ENCODE measurements around the gene AKR1E2. TPM values are rescaled to one million over a fixed set of nuclear protein-coding genes. Genes with fewer than 3 reads are reported as not detected.

AKR1E2 gene
- total RNA-seq, 1 experiment from 2014 or later, result 0.36 TPM

GRCh38 chr10:4848356-4849041, 22.5 kb downstream of the AKR1E2 start:
- POLR2A ChIA-PET (ENCODE audit: unreplicated experiment), result no interaction called here
- no peaks in the 10 kb centered on the region for H3F3A ChIP-seq (ENCODE audit: low read length, unreplicated experiment)
- H3K27me3 ChIP-seq (ENCODE audit: low read length), result no peaks in the 10 kb centered on the region
- DNase-seq, result no peak
- H3K4me2 ChIP-seq (ENCODE audit: low read length), result no peak overlapping the region
- H3K9me2 ChIP-seq (replicated peaks; ENCODE audit: low read length), result no peaks in the 10 kb centered on the region
- TF ChIP-seq EZH2 (IDR thresholded peaks at IDR 0.05; ENCODE audit: low read length, unreplicated experiment) (no peak), EZH2phosphoT487 (IDR thresholded peaks at IDR 0.05; ENCODE audit: borderline replicate concordance, low read length) (no peak)
- TF ChIP-seq, protein P1, sequence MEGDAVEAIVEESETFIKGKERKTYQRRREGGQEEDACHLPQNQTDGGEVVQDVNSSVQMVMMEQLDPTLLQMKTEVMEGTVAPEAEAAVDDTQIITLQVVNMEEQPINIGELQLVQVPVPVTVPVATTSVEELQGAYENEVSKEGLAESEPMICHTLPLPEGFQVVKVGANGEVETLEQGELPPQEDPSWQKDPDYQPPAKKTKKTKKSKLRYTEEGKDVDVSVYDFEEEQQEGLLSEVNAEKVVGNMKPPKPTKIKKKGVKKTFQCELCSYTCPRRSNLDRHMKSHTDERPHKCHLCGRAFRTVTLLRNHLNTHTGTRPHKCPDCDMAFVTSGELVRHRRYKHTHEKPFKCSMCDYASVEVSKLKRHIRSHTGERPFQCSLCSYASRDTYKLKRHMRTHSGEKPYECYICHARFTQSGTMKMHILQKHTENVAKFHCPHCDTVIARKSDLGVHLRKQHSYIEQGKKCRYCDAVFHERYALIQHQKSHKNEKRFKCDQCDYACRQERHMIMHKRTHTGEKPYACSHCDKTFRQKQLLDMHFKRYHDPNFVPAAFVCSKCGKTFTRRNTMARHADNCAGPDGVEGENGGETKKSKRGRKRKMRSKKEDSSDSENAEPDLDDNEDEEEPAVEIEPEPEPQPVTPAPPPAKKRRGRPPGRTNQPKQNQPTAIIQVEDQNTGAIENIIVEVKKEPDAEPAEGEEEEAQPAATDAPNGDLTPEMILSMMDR (conservative IDR thresholded peaks at IDR 0.05; ENCODE audit: low read depth, low read length), result no peak
- ATAC-seq, result no peak
- peak overlapping the region; percentile 32 for H3K27ac ChIP-seq (ENCODE audit: low read length)
- no peaks in the 10 kb centered on the region for H4K20me1 ChIP-seq (ENCODE audit: low read length)
- no peaks in the 10 kb centered on the region for H3K36me3 ChIP-seq (ENCODE audit: low read depth, low read length)
- H3K9ac ChIP-seq (ENCODE audit: low read length), result no peak overlapping the region
- peaks cover 11% of the 10 kb centered on the region; the same call in 1 of the 2 replicates for H3K4me1 ChIP-seq (ENCODE audit: insufficient read depth, low read length)
- H3K4me3 ChIP-seq (ENCODE audit: low read length), result no peak overlapping the region
- H2AFZ ChIP-seq (ENCODE audit: low read length), result no peak overlapping the region
- BruUV-seq (replicated peaks), result no TSS peak
- intact Hi-C loops (cut with micrococcal nuclease), result loop anchor here (1.0 to 5.0 kb wide), 6 partner anchors 134 to 586 kb away; partner anchors contain the start of gene AKR1C3
- H3K9me3 ChIP-seq (ENCODE audit: low read length), result no peaks in the 10 kb centered on the region
- H3K79me2 ChIP-seq (ENCODE audit: low read length), result no peaks in the 10 kb centered on the region
- CTCF ChIA-PET, result no interaction called here

DNA sequence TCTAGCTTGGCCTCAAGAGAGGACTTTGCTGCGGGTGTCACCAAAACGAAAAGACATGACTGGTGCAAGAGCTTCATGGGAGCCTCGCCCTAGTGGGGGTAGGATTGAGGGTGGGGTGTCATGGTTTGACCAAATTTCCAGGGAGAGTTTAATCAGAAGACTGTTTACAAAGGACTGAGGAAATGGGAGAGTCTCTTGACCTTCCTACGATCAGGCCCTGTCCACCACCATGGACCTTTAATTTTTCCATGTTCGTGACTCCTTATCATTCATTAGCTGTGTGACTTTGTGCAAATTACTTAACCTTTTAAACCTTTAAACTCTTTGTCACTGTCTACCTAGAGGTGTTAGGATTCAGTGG, 23.0 kb downstream of the AKR1E2 start:
- no peak for ATAC-seq
- Histone ChIP-seq H3K9ac (ENCODE audit: low read length) (no peak overlapping the region), H3K4me2 (ENCODE audit: low read length) (no peak overlapping the region), H3K27ac (ENCODE audit: low read length) (no peak overlapping the region), H3F3A (ENCODE audit: low read length, unreplicated experiment) (no peaks in the 10 kb centered on the region), H2AFZ (ENCODE audit: low read length) (peak overlapping the region; percentile 54; the same call in 1 of the 2 replicates), H3K9me2 (replicated peaks; ENCODE audit: low read length) (no peaks in the 10 kb centered on the region), H3K4me1 (ENCODE audit: insufficient read depth, low read length) (peaks cover 11% of the 10 kb centered on the region; the same call in 1 of the 2 replicates), H3K79me2 (ENCODE audit: low read length) (no peaks in the 10 kb centered on the region), H3K27me3 (ENCODE audit: low read length) (no peaks in the 10 kb centered on the region), H3K36me3 (ENCODE audit: low read depth, low read length) (no peaks in the 10 kb centered on the region), H4K20me1 (ENCODE audit: low read length) (no peaks in the 10 kb centered on the region), H3K9me3 (ENCODE audit: low read length) (no peaks in the 10 kb centered on the region), H3K4me3 (ENCODE audit: low read length) (no peak overlapping the region)
- no peak for DNase-seq
- no peak for TF ChIP-seq EZH2phosphoT487 (IDR thresholded peaks at IDR 0.05; ENCODE audit: borderline replicate concordance, low read length)
- TF ChIP-seq EZH2 (IDR thresholded peaks at IDR 0.05; ENCODE audit: low read length, unreplicated experiment), result no peak
- TF ChIP-seq, protein P1 (conservative IDR thresholded peaks at IDR 0.05; ENCODE audit: low read depth, low read length), result no peak
- ChIA-PET CTCF (interaction anchor here (0.9 kb wide), 1 partner anchor 97 kb away, joined by 4 read pairs; no protein-coding TSS in a partner anchor), POLR2A (ENCODE audit: unreplicated experiment) (no interaction called here)
- BruUV-seq (replicated peaks), result no TSS peak
- intact Hi-C loops (cut with micrococcal nuclease), result loop anchor here (1.0 to 5.0 kb wide), 6 partner anchors 133 to 586 kb away; partner anchors contain the start of gene AKR1C3

Measured in PC-3 (cell line).